ENCODE results near the gene CD93. TPM values are rescaled to one million over a fixed set of nuclear protein-coding genes. Genes with fewer than 3 reads are reported as not detected.

The CD93 gene
- total and polyA plus RNA-seq, 2 of the 8 experiments (the other 6 are each of a cell fraction or from before 2014, with no cell fraction given): under 0.01 to 0.07 TPM

DNA sequence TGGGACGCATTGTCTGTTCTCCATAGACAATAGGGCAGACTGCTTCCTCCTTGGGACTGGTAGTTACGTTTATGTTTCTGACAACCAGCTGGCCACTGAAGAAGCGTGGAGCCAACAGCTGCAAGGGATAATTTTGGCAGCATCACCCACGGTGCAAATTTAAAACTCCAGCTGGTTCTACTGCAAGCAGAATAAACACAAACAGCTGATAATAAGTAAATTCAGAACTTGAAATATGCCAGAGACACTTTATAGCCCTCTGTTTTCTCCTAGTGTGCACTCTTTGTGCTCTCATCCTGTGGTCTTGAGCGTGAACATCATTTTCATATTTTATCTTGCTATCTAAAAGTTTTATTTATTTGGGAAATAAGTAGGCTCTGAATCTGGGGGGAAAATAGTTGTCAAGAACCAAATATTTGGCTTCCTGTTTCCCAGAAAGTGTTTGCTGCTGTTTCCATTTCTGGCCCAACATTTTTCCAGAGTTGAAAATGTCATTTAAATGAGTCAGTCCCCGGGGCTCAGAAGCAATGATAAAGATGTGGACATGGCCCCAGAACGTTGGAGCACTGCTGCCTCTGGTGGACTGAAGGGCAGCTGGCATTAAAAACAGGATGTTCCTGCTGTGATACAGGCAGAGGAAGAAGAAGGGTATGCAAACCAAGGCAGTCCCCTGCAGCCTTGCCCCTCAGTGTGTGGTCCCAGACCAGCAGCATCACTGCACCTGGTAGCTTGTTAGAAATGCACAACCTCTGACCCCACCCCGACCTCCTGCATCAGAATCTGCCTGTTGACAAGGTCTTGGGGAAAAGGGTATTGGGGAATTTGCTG lies 24.2 kb downstream of the CD93 start:
- peaks cover 0 to 9% (median 4%) of the 10 kb centered on the region in 4 experiments; a peak in 5 of 7 replicates for H3K4me1 ChIP-seq (replicated peaks in 1 of 4; ENCODE audit: control insufficient read depth in 3 of 4, insufficient read depth in 4 of 4, low read length in 3 of 4)
- peaks cover 0 to 1% of the 10 kb centered on the region in 2 experiments; a peak in 1 of 4 replicates for H3K9me3 ChIP-seq (ENCODE audit: insufficient read depth in 2 of 2, low read depth in 1 of 2, low read length in 1 of 2)
- peak overlapping the region; percentile 66; the same call in 1 of the 2 replicates for H2BK5ac ChIP-seq (ENCODE audit: low read depth, low read length)
- H3K79me1 ChIP-seq (ENCODE audit: low read depth, low read length): no peaks in the 10 kb centered on the region
- H3K79me2 ChIP-seq (ENCODE audit: control insufficient read depth in 1 of 2, insufficient read depth in 2 of 2, low read length in 2 of 2): no peaks in the 10 kb centered on the region
- no peak overlapping the region for H4K91ac ChIP-seq (replicated peaks; ENCODE audit: insufficient read length, low read length)
- no peak overlapping the region for H3K4ac ChIP-seq (replicated peaks; ENCODE audit: insufficient read length, low read depth, low read length)
- H3K23me2 ChIP-seq (ENCODE audit: low read depth, low read length): no peaks in the 10 kb centered on the region
- ChIA-PET CTCF (ENCODE audit: partially characterized antibody) (interaction anchor here (0.6 to 11.7 kb wide), 22 partner anchors 12 to 694 kb away, joined by 3 to 90 read pairs (median 5); partner anchors contain the start of gene THBD), POLR2A (ENCODE audit: partially characterized antibody) (interaction anchor here (0.8 to 2.4 kb wide), 3 partner anchors 11 to 288 kb away, joined by 3 to 13 read pairs (median 3); no protein-coding TSS in a partner anchor)
- H3K36me3 ChIP-seq (ENCODE audit: control insufficient read depth in 2 of 4, insufficient read depth in 4 of 4, low read length in 3 of 4): no peaks in the 10 kb centered on the region
- H3K27me3 ChIP-seq (replicated peaks in 1 of 4; ENCODE audit: control insufficient read depth in 3 of 4, extremely low read depth in 1 of 4, insufficient read depth in 3 of 4, low read length in 3 of 4): no peaks in the 10 kb centered on the region
- 0 out of 2 replicates have a peak overlapping the region, but pooled peaks have one; percentile 4 for H3K27ac ChIP-seq (ENCODE audit: low read depth, low read length)
- no peak overlapping the region for H4K8ac ChIP-seq (ENCODE audit: extremely low read depth, insufficient read depth, low read length)
- peak overlapping the region; percentile 9 to 36; a peak in 2 of 4 replicates for H3K4me2 ChIP-seq (ENCODE audit: insufficient read depth in 1 of 2, low read depth in 2 of 2, low read length in 2 of 2)
- no peak overlapping the region for H3K14ac ChIP-seq (ENCODE audit: insufficient read length)
- H3K4me3 ChIP-seq (ENCODE audit: extremely low read depth in 1 of 4, insufficient read depth in 2 of 4, low read depth in 3 of 4, low read length in 4 of 4): no peak overlapping the region
- no peak overlapping the region for H3K23ac ChIP-seq (ENCODE audit: insufficient read length)
- H4K20me1 ChIP-seq (replicated peaks in 1 of 2; ENCODE audit: control insufficient read depth in 1 of 2, insufficient read depth in 2 of 2, low read length in 2 of 2): no peaks in the 10 kb centered on the region
- peak overlapping the region; percentile 63; the same call in 1 of the 2 replicates for H3K18ac ChIP-seq (ENCODE audit: extremely low read depth, low read length)
- no peak overlapping the region for H2AK5ac ChIP-seq (ENCODE audit: low read depth, low read length)
- DNase-seq (ENCODE audit: low read depth in 1 of 2, low spot score in 2 of 2): peak in 1 of 2 experiments; percentile 57
- WGBS, 2 experiments (ENCODE audit: extremely low coverage in 1 of 2, insufficient coverage in 1 of 2, insufficient read length in 1 of 2, insufficient replicate concordance in 2 of 2, low coverage in 1 of 2, low lambda C conversion rate in 2 of 2, missing lambda C conversion rate in 1 of 2): 65% methylated on average over 8 of the region's 8 CpGs; no CpG with 5 or more reads in 1 of the 2 experiments
- peak; percentile 82 for FAIRE-seq
- H2BK120ac ChIP-seq (replicated peaks; ENCODE audit: low read depth, low read length): no peak overlapping the region
- peak overlapping the region; percentile 4; the same call in 1 of the 2 replicates for H2BK12ac ChIP-seq (ENCODE audit: low read depth, low read length)
- H4K5ac ChIP-seq (ENCODE audit: insufficient read length, low read depth, low read length): no peak overlapping the region
- H2AFZ ChIP-seq (ENCODE audit: low read length): no peak overlapping the region
- H2BK20ac ChIP-seq (ENCODE audit: low read length): no peak overlapping the region; the same call in 1 of the 2 replicates
- H3K56ac ChIP-seq (replicated peaks; ENCODE audit: insufficient read length, low read depth, low read length): no peak overlapping the region
- H2BK15ac ChIP-seq (ENCODE audit: low read length): no peak overlapping the region
- H3K9ac ChIP-seq (replicated peaks in 1 of 4; ENCODE audit: extremely low read depth in 1 of 4, low read depth in 3 of 4, low read length in 3 of 4): no peak overlapping the region
- peak; percentile 46 for TF ChIP-seq CTBP2 (IDR thresholded peaks at IDR 0.05; ENCODE audit: borderline replicate concordance, insufficient read depth, insufficient read length, low read length)
- peak in 1 of 2 experiments; percentile 70; a peak in 1 of 3 replicates for TF ChIP-seq EP300 (IDR thresholded peaks at IDR 0.05; ENCODE audit: borderline replicate concordance in 1 of 2, low read depth in 2 of 2, low read length in 2 of 2)
- TF ChIP-seq CHD1 (IDR thresholded peaks at IDR 0.05; ENCODE audit: low read depth, low read length): no peak
- TF ChIP-seq, protein P1, sequence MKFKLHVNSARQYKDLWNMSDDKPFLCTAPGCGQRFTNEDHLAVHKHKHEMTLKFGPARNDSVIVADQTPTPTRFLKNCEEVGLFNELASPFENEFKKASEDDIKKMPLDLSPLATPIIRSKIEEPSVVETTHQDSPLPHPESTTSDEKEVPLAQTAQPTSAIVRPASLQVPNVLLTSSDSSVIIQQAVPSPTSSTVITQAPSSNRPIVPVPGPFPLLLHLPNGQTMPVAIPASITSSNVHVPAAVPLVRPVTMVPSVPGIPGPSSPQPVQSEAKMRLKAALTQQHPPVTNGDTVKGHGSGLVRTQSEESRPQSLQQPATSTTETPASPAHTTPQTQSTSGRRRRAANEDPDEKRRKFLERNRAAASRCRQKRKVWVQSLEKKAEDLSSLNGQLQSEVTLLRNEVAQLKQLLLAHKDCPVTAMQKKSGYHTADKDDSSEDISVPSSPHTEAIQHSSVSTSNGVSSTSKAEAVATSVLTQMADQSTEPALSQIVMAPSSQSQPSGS (IDR thresholded peaks at IDR 0.05; ENCODE audit: low read length): no peak
- peak; percentile 93; the same call in 1 of the 2 replicates for TF ChIP-seq TCF12 (IDR thresholded peaks at IDR 0.05; ENCODE audit: low read depth, low read length)
- peak; percentile 58; the same call in 1 of the 2 replicates for TF ChIP-seq YY1 (IDR thresholded peaks at IDR 0.05; ENCODE audit: low read depth, low read length)

Measured in H1 (cell line).